K562 (cell line): ENCODE measurements around the gene NDUFS3. TPM values are rescaled to one million over a fixed set of nuclear protein-coding genes. Genes with fewer than 3 reads are reported as not detected.

Source experiments
- ATAC-seq: fragments of 200-7000 bp; cut with Tn5 transposase; 3 replicates; pipeline ENCODE4 v1.9.1; 2020; ENCODE audit warnings: moderate library complexity
- BruUV-seq: library from RNA; stranded (reverse); fragments of 400-500 nt; replicated peaks from 2 replicates; lab custom pipeline; 2021; lab: Mats Ljungman, UMichigan
- CTCF ChIA-PET: fragments of 300-600 bp; formaldehyde crosslinking; extraction: SDS; loops from one replicate; lab custom pipeline; 2021; ENCODE audit warnings: low intra/inter-chr PET ratio; lab: Yijun Ruan, JAX
- POLR2A ChIA-PET: fragments of 300-600, 350-650 bp; sonication (Branson Sonifier 250); formaldehyde crosslinking; extraction: SDS; loops from one replicate; lab custom pipeline; 2021; ENCODE audit warnings: antibody characterized with exemption, inconsistent platforms; lab: Yijun Ruan, JAX
- DNase-seq, 4 experiments: peaks; one replicate each; pipeline versions ENCODE4 v3.0.0 to v3.0.0-alpha.2; 2011 to 2018; ENCODE audit warnings: low spot score in 3 of 4, mixed read lengths in 3 of 4; ENCODE audit errors: extremely low read depth in 1 of 4
- FAIRE-seq: peaks from 2 replicates; lab custom pipeline; 2011; peaks lifted over from hg19 to GRCh38; lab: Jason Lieb, UNC
- H2AFZ ChIP-seq: 2 replicates; pipeline ENCODE4 v1.6.0; 2011; ENCODE audit warnings: low read depth, low read length, control low read depth, inconsistent platforms
- H3K27ac ChIP-seq: fragments of 200-600 bp; 3 replicates; pipeline ENCODE4 v1.8.0; 2011; ENCODE audit warnings: low read depth, mild to moderate bottlenecking, control low read depth, inconsistent platforms, low read length, moderate library complexity, mixed read lengths; ENCODE audit errors: extremely low read depth
- H3K27me3 ChIP-seq, 2 experiments: fragments of 300-600 bp in 1 of 2; 2 replicates in 1 of 2; 3 replicates in 1 of 2; pipeline versions ENCODE4 v1.6.0 to v1.8.0; 2011; ENCODE audit warnings: inconsistent platforms in 2 of 2, low read length in 2 of 2, mild to moderate bottlenecking in 1 of 2, mixed read lengths in 1 of 2, moderate library complexity in 1 of 2; ENCODE audit not compliant: control insufficient read depth in 2 of 2, insufficient read depth in 2 of 2
- H3K36me3 ChIP-seq: fragments of 300-600 bp; 3 replicates; pipeline ENCODE4 v1.8.0; 2011; ENCODE audit warnings: mild to moderate bottlenecking, low read length, inconsistent platforms; ENCODE audit not compliant: control insufficient read depth, insufficient read depth
- H3K4me1 ChIP-seq, 2 experiments: fragments of 200-600 bp in 1 of 2; replicated peaks in 1 of 2; 2 replicates in 1 of 2; 3 replicates in 1 of 2; pipeline versions ENCODE4 v1.5.1 to v1.8.0; 2011; ENCODE audit warnings: inconsistent platforms in 2 of 2, low read length in 2 of 2, mild to moderate bottlenecking in 1 of 2, mixed read lengths in 1 of 2, moderate library complexity in 1 of 2; ENCODE audit not compliant: control insufficient read depth in 2 of 2, insufficient read depth in 2 of 2
- H3K4me2 ChIP-seq: 2 replicates; pipeline ENCODE4 v1.6.1; 2011; ENCODE audit warnings: low read length, control low read depth, inconsistent platforms, mixed read lengths; ENCODE audit not compliant: insufficient read depth
- H3K4me3 ChIP-seq: fragments of 200-600 bp; sonication (generic), shearing (Covaris generic); 2 replicates; pipeline ENCODE4 v1.5.1; 2016; ENCODE audit warnings: control low read depth, inconsistent platforms
- H3K79me2 ChIP-seq: fragments of 200-600 bp; 3 replicates; pipeline ENCODE4 v1.8.0; 2011; ENCODE audit warnings: low read length, inconsistent platforms; ENCODE audit not compliant: control insufficient read depth, insufficient read depth
- H3K9ac ChIP-seq, 2 experiments: 2 replicates each; pipeline versions ENCODE4 v1.6.0 to v1.6.1; 2011; ENCODE audit warnings: low read depth in 2 of 2, low read length in 2 of 2, control low read depth in 1 of 2, inconsistent platforms in 1 of 2, mild to moderate bottlenecking in 1 of 2, mixed read lengths in 1 of 2; ENCODE audit not compliant: insufficient read depth in 1 of 2
- H3K9me1 ChIP-seq: one replicate; pipeline ENCODE4 v1.6.0; 2011; ENCODE audit warnings: inconsistent platforms, mild to moderate bottlenecking, low read length, moderate library complexity; ENCODE audit not compliant: control insufficient read depth, insufficient read depth
- H3K9me3 ChIP-seq: replicated peaks from 2 replicates; pipeline ENCODE4 v1.5.1; 2011; ENCODE audit warnings: low read depth, low read length, inconsistent platforms; ENCODE audit not compliant: control insufficient read depth, insufficient read depth
- H4K20me1 ChIP-seq: replicated peaks from 2 replicates; pipeline ENCODE4 v1.6.1; 2011; ENCODE audit warnings: low read length, inconsistent platforms, mixed read lengths; ENCODE audit not compliant: control insufficient read depth, insufficient read depth
- FOXK1 ChIP-seq: sonication (generic); formaldehyde crosslinking; IDR thresholded peaks from 2 replicates; pipeline ENCODE4 v1.8.0; 2022; ENCODE audit warnings: missing genetic modification reagents, mild to moderate bottlenecking, borderline replicate concordance
- KDM5B ChIP-seq: fragments of 200-600 bp; sonication (generic); IDR thresholded peaks from 2 replicates; pipeline ENCODE4 v1.6.1; 2012; ENCODE audit warnings: low read depth, mild to moderate bottlenecking, moderate library complexity, low read length, control low read depth, inconsistent platforms; ENCODE audit not compliant: insufficient replicate concordance
- MTA3 ChIP-seq: fragments of 450-650 bp; formaldehyde crosslinking; IDR thresholded peaks from 2 replicates; pipeline ENCODE4 v1.6.1; 2017; ENCODE audit warnings: mild to moderate bottlenecking, borderline replicate concordance
- PHB2 ChIP-seq: fragments of 450-650 bp; IDR thresholded peaks from 2 replicates; pipeline ENCODE4 v1.6.1; 2017; ENCODE audit warnings: low read depth
- PPARD ChIP-seq: fragments of 250-450 bp; sonication (Bioruptor Pico); IDR thresholded peaks from 2 replicates; pipeline ENCODE4 v1.8.0; 2022; ENCODE audit warnings: inconsistent platforms, mild to moderate bottlenecking, moderate library complexity
- RB1 ChIP-seq: fragments of 450-650 bp; IDR thresholded peaks from 2 replicates; pipeline ENCODE4 v1.6.1; 2017; ENCODE audit warnings: low read depth, mild to moderate bottlenecking
- SIX5 ChIP-seq, 2 experiments: IDR thresholded peaks; 2 replicates each; pipeline ENCODE4 v1.6.1; 2011; ENCODE audit warnings: low read length in 2 of 2, borderline replicate concordance in 1 of 2, low read depth in 1 of 2, mild to moderate bottlenecking in 1 of 2, moderate library complexity in 1 of 2; ENCODE audit not compliant: insufficient read depth in 1 of 2
- SMARCB1 ChIP-seq: IDR thresholded peaks from 2 replicates; pipeline ENCODE4 v1.6.1; 2011; ENCODE audit warnings: improper control_type of control experiment, low read depth; ENCODE audit not compliant: insufficient read length
- YY1 ChIP-seq, 3 experiments: IDR thresholded peaks; 2 replicates each; pipeline ENCODE4 v1.6.1; 2011; ENCODE audit warnings: low read length in 2 of 3, mild to moderate bottlenecking in 2 of 3, moderate library complexity in 2 of 3, borderline replicate concordance in 1 of 3, control low read depth in 1 of 3, low read depth in 1 of 3; ENCODE audit not compliant: insufficient read depth in 3 of 3, insufficient replicate concordance in 2 of 3, control insufficient read depth in 1 of 3, insufficient read length in 1 of 3; ENCODE audit errors: extremely low read depth in 1 of 3
- ZNF217 ChIP-seq: sonication (generic); formaldehyde crosslinking; IDR thresholded peaks from 2 replicates; pipeline ENCODE4 v1.8.0; 2022; ENCODE audit warnings: mild to moderate bottlenecking, missing genetic modification reagents
- ZNF274 ChIP-seq: IDR thresholded peaks from 2 replicates; pipeline ENCODE4 v1.6.1; 2011; ENCODE audit warnings: low read depth, mild to moderate bottlenecking, low read length, moderate library complexity, borderline replicate concordance
- WGBS: fragments of 100-300 bp; shearing (Covaris generic); methylation state at CpG from one replicate; pipeline ENCODE4 v1.1.6; 2016; ENCODE audit warnings: low coverage, mixed read lengths; ENCODE audit not compliant: insufficient coverage; ENCODE audit errors: missing lambda C conversion rate; 5-methylcytosine and 5-hydroxymethylcytosine counted together
- in situ Hi-C: fragments of 300-500 bp; cut with MboI; formaldehyde crosslinking; loops from 4 replicates; pipeline ENCODE4 v1.15.0; 2018; ENCODE audit warnings: inconsistent platforms, mixed read lengths
- intact Hi-C: fragments of 100-400 bp; cut with micrococcal nuclease; formaldehyde crosslinking; loops from 2 replicates; pipeline ENCODE4 v1.14.2; 2022
- polyA plus RNA-seq, 8 experiments: library from polyadenylated mRNA; depleted of rRNA in 4 of 8; stranded (reverse) in 5 of 8; unstranded in 3 of 8; fragments of >200 nt; fragmentation: Nextera tagmentation in 2 of 8; fragmentation: Illumina TruSeq in 1 of 8; extraction: Ambion mirVana in 2 of 8; extraction: Trizol in 1 of 8; gene quantifications; 2 replicates each; pipeline versions ENCODE4 v1.2.1 to v1.2.3, GENCODE V29; 2011 to 2014; ENCODE audit warnings: inconsistent platforms in 1 of 8, missing spikeins in 1 of 8
- total RNA-seq, 7 experiments: library from RNA; depleted of rRNA in 6 of 7; stranded (reverse); fragments of >200 nt in 6 of 7; fragmentation: Illumina TruSeq in 2 of 7; extraction: Trizol in 2 of 7; gene quantifications; 2 replicates each; pipeline versions ENCODE4 v1.2.1 to v1.2.3, GENCODE V29; 2011 to 2021; ENCODE audit warnings: low replicate concordance in 1 of 7
- TF ChIP-seq, protein P1 (sequence below): fragments of 250-450 bp; sonication (Bioruptor Pico); IDR thresholded peaks from 2 replicates; pipeline ENCODE4 v1.4.0; 2020; ENCODE audit warnings: mild to moderate bottlenecking
- TF ChIP-seq, protein P2 (sequence below), 2 experiments: fragments of 450-650 bp; IDR thresholded peaks; 2 replicates each; pipeline ENCODE4 v1.6.1; 2016
- TF ChIP-seq, protein P3 (sequence below): conservative IDR thresholded peaks from 2 replicates; pipeline ENCODE4 v1.6.1; 2011; ENCODE audit warnings: low read depth, mild to moderate bottlenecking, low read length; ENCODE audit not compliant: control insufficient read depth

NDUFS3 gene
- total and polyA plus RNA-seq, 9 of the 15 experiments (the other 6 are each of a cell fraction or from before 2014, with no cell fraction given), result 38.7 to 341 (median 194) TPM

DNA sequence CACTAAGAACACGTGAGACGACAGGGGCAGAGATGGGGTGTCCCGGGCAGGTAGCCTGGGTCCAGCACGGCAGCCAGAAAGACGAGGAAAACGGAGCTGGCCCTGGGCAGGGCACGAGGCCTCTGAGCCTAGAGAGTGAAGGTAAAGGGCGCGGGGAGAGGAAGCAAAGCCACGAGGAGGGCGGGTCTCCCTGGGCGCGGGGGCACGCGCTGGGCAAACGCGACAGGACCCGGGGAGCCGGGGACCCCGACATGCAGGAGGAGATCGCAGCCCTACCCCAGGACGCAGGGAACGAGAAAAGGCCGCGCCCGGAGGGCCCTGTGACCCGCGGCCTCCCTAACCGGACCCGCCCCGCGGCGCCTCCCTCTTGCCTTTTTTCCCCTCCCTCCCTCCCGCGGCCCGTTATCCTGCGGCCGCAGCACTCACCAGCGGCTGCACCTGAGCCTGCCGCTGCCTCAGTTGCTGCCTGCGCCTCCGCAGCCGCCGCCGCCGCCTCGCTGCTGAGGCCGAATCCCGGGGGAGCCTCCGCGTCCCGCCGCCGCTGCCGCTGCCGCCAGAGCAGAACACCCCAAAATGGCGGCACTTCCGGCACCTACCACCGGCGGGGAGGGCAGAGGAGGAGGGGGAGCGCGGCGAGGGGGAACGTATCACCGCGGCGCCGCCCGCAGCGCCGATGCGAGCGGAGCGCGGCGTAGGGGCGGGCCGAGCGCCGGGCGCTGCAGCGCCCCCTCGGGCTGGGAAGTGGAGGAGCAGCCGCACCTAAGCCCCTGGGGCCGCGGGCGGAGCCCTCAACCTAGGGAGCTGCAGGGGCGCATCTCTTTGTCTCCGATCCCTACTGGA, 26.1 kb upstream of the NDUFS3 start, which contains the start of gene CELF1:
TSS of gene CELF1 (minus strand) at position 567 of the 840 bp plus-strand sequence. CDS start 53,609 bp downstream, outside the sequence.
- ChIA-PET POLR2A (interaction anchor here (0.5 to 3.8 kb wide), 11 partner anchors 11 to 82 kb away, joined by 3 to 28 read pairs (median 4); partner anchors contain the start of gene PTPMT1), CTCF (interaction anchor here (0.6 kb wide), 2 partner anchors 97 to 145 kb away, joined by 4 to 6 read pairs; no protein-coding TSS in a partner anchor)
- FAIRE-seq (peak; percentile 56), DNase-seq (peak; percentile 87 to 94 (median 90)), ATAC-seq (peak; percentile 96)
- Histone ChIP-seq H3K9me1 (peaks cover 6% of the 10 kb centered on the region), H3K9ac (peak within 1 kb of the TSS; percentile 92 to 100), H3K4me1 (peaks cover 11 to 18% of the 10 kb centered on the region in 2 experiments; a peak in 4 of 5 replicates), H3K4me3 (peak within 1 kb of the TSS; percentile 100), H3K79me2 (peaks cover 52% of the 10 kb centered on the region), H3K9me3 (no peaks in the 10 kb centered on the region), H4K20me1 (peaks cover 12% of the 10 kb centered on the region), H3K36me3 (peaks cover 24% of the 10 kb centered on the region), H3K4me2 (peak within 1 kb of the TSS; percentile 96), H2AFZ (peak within 1 kb of the TSS; percentile 95), H3K27ac (peak within 1 kb of the TSS; percentile 92), H3K27me3 (no peaks in the 10 kb centered on the region)
- intact Hi-C loops (loop anchor here (5.0 kb wide), 1 partner anchor 40 kb away; no protein-coding TSS in a partner anchor), in situ Hi-C loops (no loop called here)
- 0% methylated on average over 59 of the region's 89 CpGs for WGBS
- no TSS peak for BruUV-seq
- no peak for TF ChIP-seq PPARD (CRISPR knock-in tag)
- TF ChIP-seq RB1, result peak; percentile 98
- peak; percentile 59; the same call in 1 of the 2 replicates for TF ChIP-seq MTA3
- no peak for TF ChIP-seq ZNF274
- TF ChIP-seq, protein P1, sequence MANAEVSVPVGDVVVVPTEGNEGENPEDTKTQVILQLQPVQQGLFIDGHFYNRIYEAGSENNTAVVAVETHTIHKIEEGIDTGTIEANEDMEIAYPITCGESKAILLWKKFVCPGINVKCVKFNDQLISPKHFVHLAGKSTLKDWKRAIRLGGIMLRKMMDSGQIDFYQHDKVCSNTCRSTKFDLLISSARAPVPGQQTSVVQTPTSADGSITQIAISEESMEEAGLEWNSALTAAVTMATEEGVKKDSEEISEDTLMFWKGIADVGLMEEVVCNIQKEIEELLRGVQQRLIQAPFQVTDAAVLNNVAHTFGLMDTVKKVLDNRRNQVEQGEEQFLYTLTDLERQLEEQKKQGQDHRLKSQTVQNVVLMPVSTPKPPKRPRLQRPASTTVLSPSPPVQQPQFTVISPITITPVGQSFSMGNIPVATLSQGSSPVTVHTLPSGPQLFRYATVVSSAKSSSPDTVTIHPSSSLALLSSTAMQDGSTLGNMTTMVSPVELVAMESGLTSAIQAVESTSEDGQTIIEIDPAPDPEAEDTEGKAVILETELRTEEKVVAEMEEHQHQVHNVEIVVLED (CRISPR knock-in tag), result peak; percentile 99
- TF ChIP-seq YY1 (IDR thresholded peaks at IDR 0.05; ENCODE audit: borderline replicate concordance in 1 of 3, control insufficient read depth in 1 of 3, extremely low read depth in 1 of 3, insufficient read depth in 3 of 3, insufficient read length in 1 of 3, insufficient replicate concordance in 2 of 3, low read depth in 1 of 3, low read length in 2 of 3), result peak; percentile 81 to 98 (median 97)
- no peak for TF ChIP-seq SMARCB1
- no peak for TF ChIP-seq PHB2
- TF ChIP-seq KDM5B, result peak; percentile 35
- TF ChIP-seq ZNF217, result no peak
- TF ChIP-seq, protein P2, sequence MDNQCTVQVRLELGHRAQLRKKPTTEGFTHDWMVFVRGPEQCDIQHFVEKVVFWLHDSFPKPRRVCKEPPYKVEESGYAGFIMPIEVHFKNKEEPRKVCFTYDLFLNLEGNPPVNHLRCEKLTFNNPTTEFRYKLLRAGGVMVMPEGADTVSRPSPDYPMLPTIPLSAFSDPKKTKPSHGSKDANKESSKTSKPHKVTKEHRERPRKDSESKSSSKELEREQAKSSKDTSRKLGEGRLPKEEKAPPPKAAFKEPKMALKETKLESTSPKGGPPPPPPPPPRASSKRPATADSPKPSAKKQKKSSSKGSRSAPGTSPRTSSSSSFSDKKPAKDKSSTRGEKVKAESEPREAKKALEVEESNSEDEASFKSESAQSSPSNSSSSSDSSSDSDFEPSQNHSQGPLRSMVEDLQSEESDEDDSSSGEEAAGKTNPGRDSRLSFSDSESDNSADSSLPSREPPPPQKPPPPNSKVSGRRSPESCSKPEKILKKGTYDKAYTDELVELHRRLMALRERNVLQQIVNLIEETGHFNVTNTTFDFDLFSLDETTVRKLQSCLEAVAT (IDR thresholded peaks at IDR 0.05), result peak in 1 of 2 experiments; percentile 30; a peak in 2 of 4 replicates
- TF ChIP-seq, protein P3, sequence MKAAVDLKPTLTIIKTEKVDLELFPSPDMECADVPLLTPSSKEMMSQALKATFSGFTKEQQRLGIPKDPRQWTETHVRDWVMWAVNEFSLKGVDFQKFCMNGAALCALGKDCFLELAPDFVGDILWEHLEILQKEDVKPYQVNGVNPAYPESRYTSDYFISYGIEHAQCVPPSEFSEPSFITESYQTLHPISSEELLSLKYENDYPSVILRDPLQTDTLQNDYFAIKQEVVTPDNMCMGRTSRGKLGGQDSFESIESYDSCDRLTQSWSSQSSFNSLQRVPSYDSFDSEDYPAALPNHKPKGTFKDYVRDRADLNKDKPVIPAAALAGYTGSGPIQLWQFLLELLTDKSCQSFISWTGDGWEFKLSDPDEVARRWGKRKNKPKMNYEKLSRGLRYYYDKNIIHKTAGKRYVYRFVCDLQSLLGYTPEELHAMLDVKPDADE, result peak; percentile 80
- TF ChIP-seq SIX5 (IDR thresholded peaks at IDR 0.05; ENCODE audit: borderline replicate concordance in 1 of 2, insufficient read depth in 1 of 2, low read depth in 1 of 2, low read length in 2 of 2), result 0 out of 4 replicates have a peak, but pooled peaks of 1 of the 2 experiments have one; percentile 13
- TF ChIP-seq FOXK1, result peak; percentile 94; the same call in 1 of the 2 replicates
